Rectal smooth muscle tissue (tissue), 1 donor: ENCODE results near the gene MYRF.

ENCODE experiments used
- H3K27ac ChIP-seq: one replicate; pipeline ENCODE4 v1.7.0; 2013; ENCODE audit warnings: low read depth, low read length, inconsistent platforms
- H3K27me3 ChIP-seq: one replicate; pipeline ENCODE4 v1.7.0; 2013; ENCODE audit warnings: low read length; ENCODE audit not compliant: control insufficient read depth, insufficient read depth
- H3K36me3 ChIP-seq: one replicate; pipeline ENCODE4 v1.7.0; 2013; ENCODE audit warnings: low read length; ENCODE audit not compliant: control insufficient read depth, insufficient read depth
- H3K4me1 ChIP-seq: one replicate; pipeline ENCODE4 v1.7.0; 2013; ENCODE audit warnings: low read length; ENCODE audit not compliant: control insufficient read depth, insufficient read depth
- H3K4me3 ChIP-seq: one replicate; pipeline ENCODE4 v1.7.0; 2013; ENCODE audit warnings: low read length
- H3K9ac ChIP-seq: one replicate; pipeline ENCODE4 v1.7.0; 2013; ENCODE audit warnings: low read length

The MYRF gene

GRCh38 chr11:61833926-61834277 is 81.5 kb downstream of the MYRF start:
- Histone ChIP-seq H3K4me1 (peaks cover 15% of the 10 kb centered on the region), H3K27ac (peak overlapping the region; percentile 6), H3K27me3 (no peaks in the 10 kb centered on the region), H3K9ac (no peak overlapping the region), H3K4me3 (no peak overlapping the region), H3K36me3 (no peaks in the 10 kb centered on the region)

- Histone ChIP-seq H3K4me3 (no peak overlapping the region), H3K4me1 (peaks cover 14% of the 10 kb centered on the region)
These were observed 82.0 kb downstream of the MYRF start for GRCh38 chr11:61834278-61835048.

GRCh38 chr11:61836193-61836592 is 83.8 kb downstream of the MYRF start:
- Histone ChIP-seq H3K27ac (no peak overlapping the region), H3K36me3 (peaks cover 8% of the 10 kb centered on the region)

More at GRCh38 chr11:61834278-61835048, 82.0 kb downstream of the MYRF start:
- Histone ChIP-seq H3K9ac (peak overlapping the region; percentile 2), H3K27ac (peak overlapping the region; percentile 6), H3K36me3 (no peaks in the 10 kb centered on the region), H3K27me3 (no peaks in the 10 kb centered on the region)

GRCh38 chr11:61837411-61838005 is 85.1 kb downstream of the MYRF start:
- Histone ChIP-seq H3K4me3 (no peak overlapping the region), H3K9ac (no peak overlapping the region), H3K4me1 (no peaks in the 10 kb centered on the region), H3K27ac (no peak overlapping the region), H3K36me3 (peaks cover 8% of the 10 kb centered on the region), H3K27me3 (no peaks in the 10 kb centered on the region)

More at GRCh38 chr11:61836193-61836592, 83.8 kb downstream of the MYRF start:
- Histone ChIP-seq H3K27me3 (no peaks in the 10 kb centered on the region), H3K4me1 (no peaks in the 10 kb centered on the region), H3K9ac (no peak overlapping the region), H3K4me3 (no peak overlapping the region)
